ENCODE measurements around the gene DKK1.

DNA sequence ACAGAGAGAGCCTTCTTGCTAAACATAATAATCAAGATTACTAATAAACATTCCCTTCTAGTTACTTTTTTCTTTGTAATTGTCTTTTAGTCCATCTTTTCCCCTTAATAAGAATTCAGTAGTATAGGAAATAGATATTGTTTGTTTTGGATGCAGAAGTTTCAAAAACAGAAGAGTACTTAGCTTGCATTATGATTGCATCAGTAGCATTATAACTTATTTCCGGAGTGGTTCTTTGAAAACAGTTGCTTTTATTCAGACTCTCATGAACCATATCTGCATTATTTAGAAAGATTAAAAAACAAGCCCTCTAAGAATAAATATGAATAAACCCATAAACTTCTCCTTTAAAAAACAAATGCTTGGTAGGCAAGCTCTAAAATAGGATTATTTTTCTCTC, 34.0 kb upstream of the DKK1 start:
- TF ChIP-seq, protein P1, sequence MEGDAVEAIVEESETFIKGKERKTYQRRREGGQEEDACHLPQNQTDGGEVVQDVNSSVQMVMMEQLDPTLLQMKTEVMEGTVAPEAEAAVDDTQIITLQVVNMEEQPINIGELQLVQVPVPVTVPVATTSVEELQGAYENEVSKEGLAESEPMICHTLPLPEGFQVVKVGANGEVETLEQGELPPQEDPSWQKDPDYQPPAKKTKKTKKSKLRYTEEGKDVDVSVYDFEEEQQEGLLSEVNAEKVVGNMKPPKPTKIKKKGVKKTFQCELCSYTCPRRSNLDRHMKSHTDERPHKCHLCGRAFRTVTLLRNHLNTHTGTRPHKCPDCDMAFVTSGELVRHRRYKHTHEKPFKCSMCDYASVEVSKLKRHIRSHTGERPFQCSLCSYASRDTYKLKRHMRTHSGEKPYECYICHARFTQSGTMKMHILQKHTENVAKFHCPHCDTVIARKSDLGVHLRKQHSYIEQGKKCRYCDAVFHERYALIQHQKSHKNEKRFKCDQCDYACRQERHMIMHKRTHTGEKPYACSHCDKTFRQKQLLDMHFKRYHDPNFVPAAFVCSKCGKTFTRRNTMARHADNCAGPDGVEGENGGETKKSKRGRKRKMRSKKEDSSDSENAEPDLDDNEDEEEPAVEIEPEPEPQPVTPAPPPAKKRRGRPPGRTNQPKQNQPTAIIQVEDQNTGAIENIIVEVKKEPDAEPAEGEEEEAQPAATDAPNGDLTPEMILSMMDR (IDR thresholded peaks at IDR 0.05; ENCODE audit: low read depth, low read length, missing input control): no peak
- TF ChIP-seq FOXA1 (IDR thresholded peaks at IDR 0.05): no peak
- no peak for TF ChIP-seq SP1 (IDR thresholded peaks at IDR 0.05)
- TF ChIP-seq TAF1 (conservative IDR thresholded peaks at IDR 0.05): no peak
- no peak for TF ChIP-seq ZBTB33 (IDR thresholded peaks at IDR 0.05)
- no peak for TF ChIP-seq YY1 (IDR thresholded peaks at IDR 0.05)
- TF ChIP-seq MAX (IDR thresholded peaks at IDR 0.05): no peak
- TF ChIP-seq JUND (IDR thresholded peaks at IDR 0.05): no peak
- TF ChIP-seq NR2F2 (IDR thresholded peaks at IDR 0.05): no peak
- TF ChIP-seq, protein P2, sequence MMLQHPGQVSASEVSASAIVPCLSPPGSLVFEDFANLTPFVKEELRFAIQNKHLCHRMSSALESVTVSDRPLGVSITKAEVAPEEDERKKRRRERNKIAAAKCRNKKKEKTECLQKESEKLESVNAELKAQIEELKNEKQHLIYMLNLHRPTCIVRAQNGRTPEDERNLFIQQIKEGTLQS (IDR thresholded peaks at IDR 0.05): no peak
- TF ChIP-seq RAD21 (IDR thresholded peaks at IDR 0.05): no peak
- TF ChIP-seq GABPA (IDR thresholded peaks at IDR 0.05 in 1 of 2, conservative IDR thresholded peaks at IDR 0.05 in 1 of 2): no peak
